Astrocyte of the cerebellum (primary cell): ENCODE measurements around the gene MBTD1.
"Not testable (repeated sequence)": the region's sequence is repeated elsewhere in the genome, so short reads cannot be mapped to it uniquely, and the experiment has no call there.

Experiments used
- DNase-seq: peaks from one replicate; pipeline ENCODE4 v3.0.0-alpha.2; 2011; ENCODE audit warnings: low read depth
- H3K4me3 ChIP-seq: 2 replicates; pipeline ENCODE4 v1.5.1; 2011; ENCODE audit warnings: mild to moderate bottlenecking, low read depth, low read length, moderate library complexity
- in situ Hi-C: cut with HindIII; loops from 2 replicates; pipeline ENCODE4 v1.10.0; 2017; ENCODE audit warnings: low sequenced_read_pairs
- TF ChIP-seq, protein P1 (sequence below): IDR thresholded peaks from 2 replicates; pipeline ENCODE4 v1.5.1; 2012; ENCODE audit warnings: low read length, low read depth, moderate library complexity, mild to moderate bottlenecking; ENCODE audit errors: missing control alignments

The MBTD1 gene

GRCh38 chr17:51238255-51238887 is 21.5 kb downstream of the MBTD1 start:
- no peak overlapping the region for H3K4me3 ChIP-seq
- in situ Hi-C loops = no loop called here
- DNase-seq = no peak
- TF ChIP-seq, protein P1, sequence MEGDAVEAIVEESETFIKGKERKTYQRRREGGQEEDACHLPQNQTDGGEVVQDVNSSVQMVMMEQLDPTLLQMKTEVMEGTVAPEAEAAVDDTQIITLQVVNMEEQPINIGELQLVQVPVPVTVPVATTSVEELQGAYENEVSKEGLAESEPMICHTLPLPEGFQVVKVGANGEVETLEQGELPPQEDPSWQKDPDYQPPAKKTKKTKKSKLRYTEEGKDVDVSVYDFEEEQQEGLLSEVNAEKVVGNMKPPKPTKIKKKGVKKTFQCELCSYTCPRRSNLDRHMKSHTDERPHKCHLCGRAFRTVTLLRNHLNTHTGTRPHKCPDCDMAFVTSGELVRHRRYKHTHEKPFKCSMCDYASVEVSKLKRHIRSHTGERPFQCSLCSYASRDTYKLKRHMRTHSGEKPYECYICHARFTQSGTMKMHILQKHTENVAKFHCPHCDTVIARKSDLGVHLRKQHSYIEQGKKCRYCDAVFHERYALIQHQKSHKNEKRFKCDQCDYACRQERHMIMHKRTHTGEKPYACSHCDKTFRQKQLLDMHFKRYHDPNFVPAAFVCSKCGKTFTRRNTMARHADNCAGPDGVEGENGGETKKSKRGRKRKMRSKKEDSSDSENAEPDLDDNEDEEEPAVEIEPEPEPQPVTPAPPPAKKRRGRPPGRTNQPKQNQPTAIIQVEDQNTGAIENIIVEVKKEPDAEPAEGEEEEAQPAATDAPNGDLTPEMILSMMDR = no peak

GRCh38 chr17:51234162-51234561 is 25.7 kb downstream of the MBTD1 start:
- DNase-seq = no peak

DNA sequence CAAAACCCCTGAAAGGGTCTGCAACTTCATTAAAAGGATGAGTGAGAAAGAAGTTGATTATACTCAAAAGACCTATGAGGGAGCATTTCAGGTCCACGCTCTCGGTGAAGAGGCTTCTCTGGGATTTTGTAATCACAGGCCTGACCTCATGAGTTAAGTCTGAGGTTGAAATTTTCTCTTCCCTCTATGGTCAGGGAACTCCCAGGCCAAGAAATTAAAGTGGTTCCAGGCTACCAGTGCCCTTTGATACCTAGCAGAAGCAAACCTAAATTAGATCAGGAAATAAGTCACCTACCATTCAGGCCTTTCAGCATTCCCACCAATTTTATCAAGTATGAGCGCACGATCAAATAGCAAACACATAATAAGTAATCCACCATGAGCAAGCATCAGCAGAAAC is 27.9 kb downstream of the MBTD1 start:
- H3K4me3 ChIP-seq = no peak overlapping the region
- in situ Hi-C loops = no loop called here
- DNase-seq = no peak
- TF ChIP-seq, protein P1 = no peak

More at GRCh38 chr17:51234162-51234561, 25.7 kb downstream of the MBTD1 start:
- TF ChIP-seq, protein P1 = no peak
- in situ Hi-C loops = no loop called here
- no peak overlapping the region for H3K4me3 ChIP-seq

GRCh38 chr17:51230306-51230705 is 29.5 kb downstream of the MBTD1 start:
- no peak overlapping the region for H3K4me3 ChIP-seq
- DNase-seq = no peak
- TF ChIP-seq, protein P1 = no peak
- in situ Hi-C loops = no loop called here

DNA sequence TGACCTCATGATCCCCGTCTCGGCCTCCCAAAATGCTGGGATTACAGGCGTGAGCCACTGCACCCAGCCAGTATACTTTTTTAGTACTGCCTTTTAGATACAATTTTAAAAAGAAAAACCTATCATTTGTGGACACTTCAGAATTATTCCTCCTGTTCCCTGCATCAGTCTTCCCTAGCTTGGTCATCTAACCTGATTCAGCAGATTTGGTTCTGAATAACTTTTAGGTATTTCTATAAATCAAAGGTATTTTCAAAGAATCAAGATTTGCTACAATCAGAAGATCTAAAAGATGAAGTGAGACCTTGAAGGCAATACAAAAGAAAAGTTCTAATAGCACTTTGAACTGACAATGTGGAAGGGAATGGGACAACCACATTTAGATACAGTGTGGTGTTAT is 30.0 kb downstream of the MBTD1 start:
- TF ChIP-seq, protein P1 = no peak
- H3K4me3 ChIP-seq = no peak overlapping the region
- in situ Hi-C loops = no loop called here
- no peak for DNase-seq

- H3K4me3 ChIP-seq = no peak overlapping the region
- in situ Hi-C loops = no loop called here
- TF ChIP-seq, protein P1 = no peak
- DNase-seq = peak; percentile 15
Measured at GRCh38 chr17:51228161-51228560, 31.7 kb downstream of the MBTD1 start.

- in situ Hi-C loops, DNase-seq, H3K4me3 ChIP-seq: not testable (repeated sequence)
Measured at GRCh38 chr17:51225523-51225922, 34.3 kb downstream of the MBTD1 start.
